Mesenchymal stem cell (in vitro differentiated cells and primary cell): Measurements from ENCODE around the gene FIBCD1.

Source experiments
- DNase-seq: peaks from one replicate; pipeline ENCODE4 v3.0.0-alpha.2; 2013
- H2AFZ ChIP-seq: one replicate; pipeline ENCODE4 v1.6.1; 2013; ENCODE audit warnings: low read depth, mild to moderate bottlenecking, control low read depth, inconsistent platforms, low read length, moderate library complexity
- H2AK5ac ChIP-seq: 2 replicates; pipeline ENCODE4 v1.6.1; 2013; ENCODE audit warnings: low read length, moderate library complexity, mild to moderate bottlenecking, inconsistent platforms; ENCODE audit not compliant: severe bottlenecking
- H2BK120ac ChIP-seq: one replicate; pipeline ENCODE4 v1.6.1; 2013; ENCODE audit warnings: low read depth, mild to moderate bottlenecking, inconsistent platforms, low read length, moderate library complexity
- H2BK12ac ChIP-seq, 2 experiments: one replicate each; pipeline ENCODE4 v1.6.1; 2013; ENCODE audit warnings: inconsistent platforms in 2 of 2, low read length in 2 of 2, mild to moderate bottlenecking in 2 of 2, moderate library complexity in 2 of 2, control low read depth in 1 of 2
- H2BK15ac ChIP-seq: one replicate; pipeline ENCODE4 v1.6.1; 2013; ENCODE audit warnings: mild to moderate bottlenecking, low read depth, inconsistent platforms; ENCODE audit not compliant: poor library complexity, severe bottlenecking
- H2BK5ac ChIP-seq: 2 replicates; pipeline ENCODE4 v1.6.1; 2013; ENCODE audit warnings: low read depth, mild to moderate bottlenecking, low read length, control low read depth, inconsistent platforms; ENCODE audit not compliant: poor library complexity, severe bottlenecking
- H3K14ac ChIP-seq, 2 experiments: one replicate each; pipeline ENCODE4 v1.6.1; 2013; ENCODE audit warnings: inconsistent platforms in 2 of 2, low read length in 2 of 2, control low read depth in 1 of 2, mild to moderate bottlenecking in 1 of 2, moderate library complexity in 1 of 2
- H3K18ac ChIP-seq, 2 experiments: one replicate each; pipeline ENCODE4 v1.6.1; 2013; ENCODE audit warnings: inconsistent platforms in 2 of 2, low read length in 2 of 2, control low read depth in 1 of 2, low read depth in 1 of 2, mild to moderate bottlenecking in 1 of 2
- H3K23ac ChIP-seq, 2 experiments: one replicate each; pipeline ENCODE4 v1.6.1; 2013; ENCODE audit warnings: inconsistent platforms in 2 of 2, low read length in 2 of 2, mild to moderate bottlenecking in 2 of 2, moderate library complexity in 2 of 2, control low read depth in 1 of 2
- H3K27ac ChIP-seq: 2 replicates; pipeline ENCODE4 v1.5.1; 2013; ENCODE audit warnings: mild to moderate bottlenecking, moderate library complexity, low read length, control low read depth, inconsistent platforms; ENCODE audit not compliant: poor library complexity, severe bottlenecking
- H3K27me3 ChIP-seq, 2 experiments: 2 replicates each; pipeline versions ENCODE4 v1.6.1 to v1.7.0; 2013; ENCODE audit warnings: low read length in 2 of 2, mild to moderate bottlenecking in 2 of 2, moderate library complexity in 2 of 2, control low read depth in 1 of 2, inconsistent platforms in 1 of 2; ENCODE audit not compliant: control insufficient read depth in 1 of 2, insufficient read depth in 1 of 2
- H3K36me3 ChIP-seq, 2 experiments: 2 replicates each; pipeline versions ENCODE4 v1.6.1 to v1.7.0; 2013; ENCODE audit warnings: low read length in 2 of 2, control low read depth in 1 of 2, inconsistent platforms in 1 of 2, low read depth in 1 of 2, mild to moderate bottlenecking in 1 of 2; ENCODE audit not compliant: insufficient read depth in 2 of 2, control insufficient read depth in 1 of 2
- H3K4ac ChIP-seq, 2 experiments: one replicate each; pipeline ENCODE4 v1.6.1; 2013; ENCODE audit warnings: inconsistent platforms in 2 of 2, low read length in 2 of 2, mild to moderate bottlenecking in 2 of 2, moderate library complexity in 2 of 2, control low read depth in 1 of 2, low read depth in 1 of 2
- H3K4me1 ChIP-seq: 2 replicates; pipeline ENCODE4 v1.6.1; 2013; ENCODE audit warnings: low read depth, low read length, control low read depth; ENCODE audit not compliant: control insufficient read depth, insufficient read depth
- H3K4me2 ChIP-seq: 2 replicates; pipeline ENCODE4 v1.6.1; 2013; ENCODE audit warnings: low read length, mild to moderate bottlenecking, inconsistent platforms; ENCODE audit not compliant: poor library complexity, severe bottlenecking
- H3K4me3 ChIP-seq, 2 experiments: 2 replicates each; pipeline versions ENCODE4 v1.5.1 to v1.7.0; 2013; ENCODE audit warnings: low read length in 2 of 2, mild to moderate bottlenecking in 2 of 2, control low read depth in 1 of 2, low read depth in 1 of 2; ENCODE audit not compliant: insufficient read depth in 1 of 2
- H3K79me1 ChIP-seq: replicated peaks from 2 replicates; pipeline ENCODE4 v1.6.1; 2013; ENCODE audit warnings: mild to moderate bottlenecking, control low read depth, low read length, inconsistent platforms; ENCODE audit not compliant: poor library complexity, severe bottlenecking
- H3K9ac ChIP-seq: 2 replicates; pipeline ENCODE4 v1.7.0; 2013; ENCODE audit warnings: mild to moderate bottlenecking, low read length, moderate library complexity
- H3K9me3 ChIP-seq: 2 replicates; pipeline ENCODE4 v1.7.0; 2013; ENCODE audit warnings: mild to moderate bottlenecking, low read length; ENCODE audit not compliant: control insufficient read depth
- H4K8ac ChIP-seq: one replicate; pipeline ENCODE4 v1.6.1; 2013; ENCODE audit warnings: inconsistent platforms, mild to moderate bottlenecking, low read length, moderate library complexity
- H4K91ac ChIP-seq: one replicate; pipeline ENCODE4 v1.6.1; 2013; ENCODE audit warnings: mild to moderate bottlenecking, low read length, inconsistent platforms
- WGBS: methylation state at CpG from one replicate; pipeline ENCODE4 v1.1.7; 2013; ENCODE audit warnings: mixed read lengths; 5-methylcytosine and 5-hydroxymethylcytosine counted together

The FIBCD1 gene

DNA sequence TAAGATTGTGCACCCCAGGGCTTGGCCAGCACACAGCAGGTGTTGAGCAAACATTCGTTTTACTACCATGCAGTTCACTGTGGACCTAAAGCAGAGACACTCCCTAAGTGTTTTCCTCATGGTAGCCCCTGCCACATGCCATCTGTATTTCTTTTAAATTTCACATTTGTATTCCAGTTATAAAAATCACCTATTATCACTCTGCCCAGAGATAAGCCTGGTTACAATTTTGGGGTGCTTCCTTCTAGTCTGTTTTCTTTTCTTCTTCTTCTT, 10.9 kb upstream of the FIBCD1 start:
- H2BK15ac ChIP-seq = no peak overlapping the region
- no peak overlapping the region for H3K4ac ChIP-seq
- no peak overlapping the region for H3K18ac ChIP-seq
- H2AFZ ChIP-seq = no peak overlapping the region
- no peak overlapping the region for H2BK12ac ChIP-seq
- H3K4me1 ChIP-seq = peaks cover 2% of the 10 kb centered on the region
- no peak overlapping the region for H2BK5ac ChIP-seq
- no peak overlapping the region for H3K27ac ChIP-seq
- no peaks in the 10 kb centered on the region for H3K36me3 ChIP-seq
- H3K9ac ChIP-seq = no peak overlapping the region
- 63% methylated on average over 1 of the region's 1 CpG for WGBS
- peaks cover 10% of the 10 kb centered on the region for H3K9me3 ChIP-seq
- H3K14ac ChIP-seq = no peak overlapping the region
- no peak for DNase-seq
- H3K23ac ChIP-seq = no peak overlapping the region
- no peak overlapping the region for H4K8ac ChIP-seq
- H2BK120ac ChIP-seq = no peak overlapping the region
- H3K79me1 ChIP-seq = no peaks in the 10 kb centered on the region
- no peak overlapping the region for H3K4me3 ChIP-seq
- H3K4me2 ChIP-seq = no peak overlapping the region
- no peak overlapping the region for H2AK5ac ChIP-seq
- H4K91ac ChIP-seq = no peak overlapping the region
- peaks cover 51 to 85% of the 10 kb centered on the region in 2 experiments for H3K27me3 ChIP-seq

DNA sequence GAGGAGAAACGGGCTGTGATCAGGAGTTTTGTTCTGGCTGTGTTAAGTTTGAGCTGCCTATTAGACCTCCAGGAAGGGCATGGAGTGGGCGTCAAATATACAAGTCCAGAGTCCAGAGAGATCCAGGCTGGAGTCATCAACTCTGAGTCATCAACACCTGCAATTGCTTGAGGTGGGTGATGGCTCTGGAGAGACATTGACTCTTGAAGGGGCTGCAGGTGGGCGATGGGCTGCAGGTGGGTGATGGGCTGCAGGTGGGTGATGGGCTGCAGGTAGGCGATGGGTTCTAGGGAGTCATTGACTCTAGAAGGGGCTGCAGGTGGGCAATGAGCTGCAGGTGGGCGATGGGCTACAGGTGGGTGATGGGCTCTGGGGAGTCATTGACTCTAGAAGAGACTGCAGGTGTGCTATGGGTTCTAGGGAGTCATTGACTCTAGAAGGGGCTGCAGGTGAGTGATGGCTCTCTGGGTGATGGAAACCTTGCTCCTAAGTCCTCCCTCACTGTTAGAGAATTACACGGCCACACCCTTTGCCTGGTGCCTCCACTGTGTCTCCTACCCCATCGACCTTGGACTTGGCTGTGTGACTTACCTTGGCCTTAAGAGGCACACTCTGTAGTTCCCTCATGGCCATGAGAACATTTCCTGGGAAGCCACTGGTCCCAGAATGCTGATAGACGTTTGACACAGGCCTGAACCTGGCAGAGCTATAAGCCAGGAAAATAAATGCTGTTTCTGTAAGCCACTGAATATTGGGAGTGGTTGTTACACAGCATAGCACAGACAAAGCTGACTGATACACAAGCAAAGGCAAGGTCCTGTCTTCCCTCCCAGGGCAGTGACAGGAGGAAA, 10.4 kb upstream of the FIBCD1 start:
- Histone ChIP-seq H3K9ac (no peak overlapping the region), H4K91ac (no peak overlapping the region), H2BK120ac (no peak overlapping the region), H3K27ac (no peak overlapping the region), H3K4me2 (no peak overlapping the region), H3K4me3 (no peak overlapping the region), H2BK15ac (no peak overlapping the region), H4K8ac (no peak overlapping the region), H2BK5ac (no peak overlapping the region), H2AK5ac (no peak overlapping the region), H3K79me1 (no peaks in the 10 kb centered on the region), H3K14ac (no peak overlapping the region), H3K23ac (no peak overlapping the region), H3K18ac (no peak overlapping the region), H2BK12ac (no peak overlapping the region), H3K9me3 (peaks cover 10% of the 10 kb centered on the region), H3K36me3 (no peaks in the 10 kb centered on the region), H3K4me1 (peaks cover 2% of the 10 kb centered on the region), H2AFZ (no peak overlapping the region), H3K27me3 (peaks cover 49 to 85% of the 10 kb centered on the region in 2 experiments), H3K4ac (no peak overlapping the region)
- 77% methylated on average over 8 of the region's 8 CpGs for WGBS
- DNase-seq = no peak

DNA sequence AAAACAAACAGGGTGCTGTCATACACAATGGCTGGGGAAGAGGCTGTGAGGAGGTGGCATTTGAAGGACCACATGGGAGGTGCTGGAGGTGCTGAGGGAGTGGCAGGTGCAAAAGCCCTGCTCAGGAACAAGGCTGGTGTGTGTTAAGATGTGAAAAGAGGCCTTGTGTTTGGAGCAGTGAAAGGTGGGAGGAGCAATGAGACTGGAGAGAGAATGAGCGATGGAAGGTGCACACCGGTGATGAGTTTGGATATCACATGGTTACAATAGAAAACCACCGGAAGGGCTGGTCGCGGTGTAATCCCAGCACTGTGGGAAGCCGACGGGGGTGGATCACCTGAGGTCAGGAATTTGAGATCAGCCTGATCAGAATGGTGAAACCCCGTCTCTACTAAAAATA, 9.2 kb upstream of the FIBCD1 start:
- Histone ChIP-seq H2BK12ac (no peak overlapping the region), H3K79me1 (no peaks in the 10 kb centered on the region), H4K8ac (no peak overlapping the region), H2BK5ac (no peak overlapping the region), H2BK15ac (no peak overlapping the region), H3K36me3 (no peaks in the 10 kb centered on the region), H3K27me3 (peaks cover 51 to 80% of the 10 kb centered on the region in 2 experiments), H3K23ac (no peak overlapping the region), H3K4me3 (no peak overlapping the region), H3K4me2 (no peak overlapping the region), H3K9me3 (peaks cover 10% of the 10 kb centered on the region), H3K4me1 (peaks cover 2% of the 10 kb centered on the region), H3K27ac (no peak overlapping the region), H3K18ac (no peak overlapping the region), H3K9ac (no peak overlapping the region), H2AK5ac (no peak overlapping the region), H2AFZ (no peak overlapping the region), H2BK120ac (no peak overlapping the region), H3K4ac (no peak overlapping the region), H4K91ac (no peak overlapping the region), H3K14ac (no peak overlapping the region)
- DNase-seq = no peak
- 92% methylated on average over 7 of the region's 8 CpGs for WGBS

DNA sequence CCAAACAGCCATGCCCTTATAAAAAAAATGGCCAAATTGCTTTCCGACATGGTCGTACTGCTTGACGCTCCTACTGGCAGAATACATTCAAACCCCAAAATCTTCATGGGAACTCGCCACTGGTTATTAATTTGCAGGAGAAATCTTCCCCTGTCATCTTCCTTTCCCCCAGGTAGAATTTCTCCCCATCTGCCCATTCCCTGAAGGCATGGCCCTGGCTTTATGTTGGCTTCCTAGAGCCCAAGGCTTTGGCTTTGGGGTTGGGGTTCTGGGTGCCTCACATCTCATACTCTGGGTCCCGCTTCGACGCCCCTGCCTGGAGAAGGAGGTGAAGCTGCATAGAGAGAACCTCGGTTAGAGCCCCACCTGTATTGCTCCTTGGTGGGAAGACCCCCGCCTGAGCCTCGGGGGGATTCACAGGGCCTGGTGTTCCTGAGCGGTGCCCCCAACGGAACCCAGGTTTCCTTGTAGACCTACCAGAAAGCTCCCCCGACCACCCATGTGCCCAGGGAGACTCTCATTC, 8.6 kb upstream of the FIBCD1 start:
- H4K8ac ChIP-seq = no peak overlapping the region
- no peak for DNase-seq
- peaks cover 7% of the 10 kb centered on the region for H3K9me3 ChIP-seq
- no peak overlapping the region for H2BK120ac ChIP-seq
- H3K36me3 ChIP-seq = no peaks in the 10 kb centered on the region
- no peak overlapping the region for H3K4me3 ChIP-seq
- peaks cover 2% of the 10 kb centered on the region for H3K4me1 ChIP-seq
- H2BK15ac ChIP-seq = no peak overlapping the region
- 81% methylated on average over 13 of the region's 13 CpGs for WGBS
- H3K4me2 ChIP-seq = no peak overlapping the region
- no peak overlapping the region for H2AK5ac ChIP-seq
- H2AFZ ChIP-seq = no peak overlapping the region
- no peak overlapping the region for H2BK12ac ChIP-seq
- no peaks in the 10 kb centered on the region for H3K79me1 ChIP-seq
- H3K18ac ChIP-seq = no peak overlapping the region
- H3K9ac ChIP-seq = no peak overlapping the region
- H3K27ac ChIP-seq = no peak overlapping the region
- no peak overlapping the region for H3K14ac ChIP-seq
- H3K4ac ChIP-seq = no peak overlapping the region
- no peak overlapping the region for H3K23ac ChIP-seq
- H3K27me3 ChIP-seq = peaks cover 52 to 82% of the 10 kb centered on the region in 2 experiments
- H4K91ac ChIP-seq = no peak overlapping the region
- no peak overlapping the region for H2BK5ac ChIP-seq
